H1 (cell line): ENCODE measurements around the gene FRY. TPM values are rescaled to one million over a fixed set of nuclear protein-coding genes. Genes with fewer than 3 reads are reported as not detected.

Source experiments
- CTCF ChIA-PET: fragments of 300-600 bp; sonication (Branson Sonifier 250); formaldehyde crosslinking; loops from one replicate; lab custom pipeline; 2021; ENCODE audit not compliant: partially characterized antibody; lab: Charles Lee
- POLR2A ChIA-PET: fragments of 300-600 bp; sonication (Branson Sonifier 250); formaldehyde crosslinking; loops from one replicate; lab custom pipeline; 2021; ENCODE audit warnings: inconsistent platforms; ENCODE audit not compliant: partially characterized antibody; lab: Charles Lee
- DNase-seq, 2 experiments: peaks; one replicate each; pipeline versions ENCODE4 v3.0.0 to v3.0.0-alpha.2; 2010 to 2022; ENCODE audit warnings: low spot score in 2 of 2, low read depth in 1 of 2, mixed read lengths in 1 of 2
- FAIRE-seq: peaks from 2 replicates; lab custom pipeline; 2011; peaks lifted over from hg19 to GRCh38; lab: Jason Lieb, UNC
- H2AFZ ChIP-seq: 2 replicates; pipeline ENCODE4 v1.8.1; 2012; ENCODE audit warnings: low read length, inconsistent platforms
- H2AK5ac ChIP-seq: 2 replicates; pipeline ENCODE4 v1.6.1; 2013; ENCODE audit warnings: low read depth, low read length
- H2BK120ac ChIP-seq: replicated peaks from 2 replicates; pipeline ENCODE3; 2013; ENCODE audit warnings: low read depth, low read length, inconsistent platforms
- H2BK12ac ChIP-seq: 2 replicates; pipeline ENCODE4 v1.6.1; 2013; ENCODE audit warnings: low read depth, low read length
- H2BK15ac ChIP-seq: 2 replicates; pipeline ENCODE4 v1.6.1; 2013; ENCODE audit warnings: low read length
- H2BK20ac ChIP-seq: 2 replicates; pipeline ENCODE4 v1.6.1; 2013; ENCODE audit warnings: low read length
- H2BK5ac ChIP-seq: 2 replicates; pipeline ENCODE4 v1.6.1; 2013; ENCODE audit warnings: low read depth, low read length
- H3K14ac ChIP-seq: 2 replicates; pipeline ENCODE4 v1.6.1; 2013; ENCODE audit warnings: inconsistent platforms; ENCODE audit not compliant: insufficient read length
- H3K18ac ChIP-seq: 2 replicates; pipeline ENCODE4 v1.6.1; 2013; ENCODE audit warnings: low read length; ENCODE audit errors: extremely low read depth
- H3K23ac ChIP-seq: 2 replicates; pipeline ENCODE4 v1.6.1; 2013; ENCODE audit warnings: inconsistent platforms; ENCODE audit not compliant: insufficient read length
- H3K23me2 ChIP-seq: 2 replicates; pipeline ENCODE4 v1.6.1; 2013; ENCODE audit warnings: low read depth, low read length
- H3K27ac ChIP-seq: 2 replicates; pipeline ENCODE4 v1.6.1; 2011; ENCODE audit warnings: low read depth, low read length, inconsistent platforms
- H3K27me3 ChIP-seq, 4 experiments: replicated peaks in 1 of 4; 1 replicate in 1 of 4; 2 replicates in 3 of 4; pipeline versions ENCODE4 v1.6.1 to v1.8.1; 2011 to 2013; ENCODE audit warnings: low read length in 3 of 4, mild to moderate bottlenecking in 3 of 4, inconsistent platforms in 2 of 4, mixed read lengths in 2 of 4, moderate library complexity in 1 of 4; ENCODE audit not compliant: control insufficient read depth in 3 of 4, insufficient read depth in 3 of 4; ENCODE audit errors: extremely low read depth in 1 of 4
- H3K36me3 ChIP-seq, 4 experiments: 2 replicates each; pipeline versions ENCODE4 v1.6.1 to v1.8.1; 2011 to 2013; ENCODE audit warnings: mild to moderate bottlenecking in 4 of 4, low read length in 3 of 4, moderate library complexity in 2 of 4, control low read depth in 1 of 4, inconsistent platforms in 1 of 4; ENCODE audit not compliant: insufficient read depth in 4 of 4, control insufficient read depth in 2 of 4
- H3K4ac ChIP-seq: replicated peaks from 2 replicates; pipeline ENCODE3; 2013; ENCODE audit warnings: low read length, low read depth, mixed read lengths, inconsistent platforms; ENCODE audit not compliant: insufficient read length
- H3K4me1 ChIP-seq, 4 experiments: replicated peaks in 1 of 4; 1 replicate in 1 of 4; 2 replicates in 3 of 4; pipeline versions ENCODE4 v1.6.1 to v1.8.1; 2011 to 2013; ENCODE audit warnings: low read length in 3 of 4, inconsistent platforms in 2 of 4, mixed read lengths in 1 of 4; ENCODE audit not compliant: insufficient read depth in 4 of 4, control insufficient read depth in 3 of 4
- H3K4me2 ChIP-seq, 2 experiments: 2 replicates each; pipeline versions ENCODE4 v1.6.1 to v1.8.1; 2011 to 2013; ENCODE audit warnings: low read depth in 2 of 2, low read length in 2 of 2, control low read depth in 1 of 2, inconsistent platforms in 1 of 2, mild to moderate bottlenecking in 1 of 2; ENCODE audit not compliant: insufficient read depth in 1 of 2
- H3K4me3 ChIP-seq, 4 experiments: fragments of 200-600, 300-600 bp in 1 of 4; sonication (generic), shearing (Covaris generic), sonication (Bioruptor Twin) in 1 of 4; 2 replicates each; pipeline versions ENCODE4 v1.5.1 to v1.8.1; 2011 to 2016; ENCODE audit warnings: low read length in 4 of 4, low read depth in 3 of 4, control low read depth in 2 of 4, inconsistent platforms in 2 of 4, mild to moderate bottlenecking in 2 of 4, mixed read lengths in 1 of 4, moderate library complexity in 1 of 4; ENCODE audit not compliant: insufficient read depth in 2 of 4; ENCODE audit errors: extremely low read depth in 1 of 4
- H3K56ac ChIP-seq: replicated peaks from 2 replicates; pipeline ENCODE3; 2013; ENCODE audit warnings: low read depth, mild to moderate bottlenecking, mixed read lengths, low read length, inconsistent platforms; ENCODE audit not compliant: insufficient read length
- H3K79me1 ChIP-seq: 2 replicates; pipeline ENCODE4 v1.6.1; 2013; ENCODE audit warnings: low read depth, low read length, control low read depth
- H3K79me2 ChIP-seq, 2 experiments: 2 replicates each; pipeline versions ENCODE4 v1.6.1 to v1.8.1; 2012 to 2013; ENCODE audit warnings: low read length in 2 of 2, mild to moderate bottlenecking in 2 of 2, inconsistent platforms in 1 of 2; ENCODE audit not compliant: insufficient read depth in 2 of 2, control insufficient read depth in 1 of 2
- H3K9ac ChIP-seq, 4 experiments: replicated peaks in 1 of 4; 1 replicate in 1 of 4; 2 replicates in 3 of 4; pipeline versions ENCODE4 v1.6.1 to v1.8.1; 2011 to 2013; ENCODE audit warnings: low read depth in 3 of 4, low read length in 3 of 4, control low read depth in 2 of 4, mild to moderate bottlenecking in 2 of 4, moderate library complexity in 2 of 4, inconsistent platforms in 1 of 4; ENCODE audit errors: extremely low read depth in 1 of 4
- H3K9me3 ChIP-seq, 2 experiments: 2 replicates each; pipeline versions ENCODE4 v1.6.1 to v1.8.1; 2012 to 2013; ENCODE audit warnings: mild to moderate bottlenecking in 2 of 2, moderate library complexity in 2 of 2, control low read depth in 1 of 2, inconsistent platforms in 1 of 2, low read depth in 1 of 2, low read length in 1 of 2, mixed read lengths in 1 of 2; ENCODE audit not compliant: insufficient read depth in 2 of 2
- H4K20me1 ChIP-seq, 2 experiments: replicated peaks in 1 of 2; 2 replicates each; pipeline versions ENCODE3 to v1.8.1; 2011 to 2013; ENCODE audit warnings: inconsistent platforms in 2 of 2, low read length in 2 of 2, mild to moderate bottlenecking in 1 of 2; ENCODE audit not compliant: insufficient read depth in 2 of 2, control insufficient read depth in 1 of 2
- H4K5ac ChIP-seq: 2 replicates; pipeline ENCODE4 v1.6.1; 2013; ENCODE audit warnings: low read length, low read depth, mixed read lengths, inconsistent platforms; ENCODE audit not compliant: insufficient read length
- H4K8ac ChIP-seq: 2 replicates; pipeline ENCODE4 v1.8.0; 2013; ENCODE audit warnings: mild to moderate bottlenecking, moderate library complexity, low read length, inconsistent platforms; ENCODE audit not compliant: insufficient read depth; ENCODE audit errors: extremely low read depth
- H4K91ac ChIP-seq: replicated peaks from 2 replicates; pipeline ENCODE3; 2013; ENCODE audit warnings: low read length, mixed read lengths, inconsistent platforms; ENCODE audit not compliant: insufficient read length
- CREB1 ChIP-seq: IDR thresholded peaks from 2 replicates; pipeline ENCODE4 v1.6.1; 2012; ENCODE audit warnings: inconsistent platforms
- HDAC2 ChIP-seq, 2 experiments: fragments of 300-600 bp in 1 of 2; sonication (generic) in 1 of 2; IDR thresholded peaks; 2 replicates each; pipeline ENCODE4 v1.6.1; 2011 to 2012; ENCODE audit warnings: low read depth in 2 of 2, low read length in 2 of 2, mild to moderate bottlenecking in 2 of 2, moderate library complexity in 2 of 2, borderline replicate concordance in 1 of 2, inconsistent platforms in 1 of 2
- MAFK ChIP-seq: IDR thresholded peaks from 2 replicates; pipeline ENCODE4 v1.6.1; 2012; ENCODE audit warnings: low read depth, mild to moderate bottlenecking, improper control_type of control experiment, low read length
- SP1 ChIP-seq: IDR thresholded peaks from 2 replicates; pipeline ENCODE4 v1.6.1; 2011; ENCODE audit warnings: low read depth, low read length
- WGBS, 2 experiments: shearing (Covaris generic) in 1 of 2; methylation state at CpG; one replicate each; pipeline versions ENCODE4 v1.1.6 to v1.1.7; 2013 to 2015; ENCODE audit warnings: low lambda C conversion rate in 2 of 2, mixed read lengths in 2 of 2, inconsistent platforms in 1 of 2, low coverage in 1 of 2, missing lambda C conversion rate in 1 of 2; ENCODE audit not compliant: insufficient replicate concordance in 2 of 2, insufficient coverage in 1 of 2, insufficient read length in 1 of 2; ENCODE audit errors: extremely low coverage in 1 of 2, missing lambda C conversion rate in 1 of 2; 5-methylcytosine and 5-hydroxymethylcytosine counted together
- polyA plus RNA-seq, 7 experiments: library from polyadenylated mRNA; depleted of rRNA in 3 of 7; stranded (reverse) in 5 of 7; unstranded in 2 of 7; fragments of >200 nt in 5 of 7; fragments of 200-250 nt in 2 of 7; gene quantifications; 1 replicate in 5 of 7; 2 replicates in 1 of 7; 4 replicates in 1 of 7; pipeline versions ENCODE4 v1.2.1 to v1.2.3, GENCODE V29; 2011 to 2013; ENCODE audit warnings: missing spikeins in 2 of 7, mixed read lengths in 2 of 7
- total RNA-seq: library from RNA; stranded (reverse); fragmentation: NEBNext Ultra II Directional; extraction: Animal tissue kit (Norgen Biotek cat#: 25700); gene quantifications from 2 replicates; pipeline ENCODE4 v1.2.1, GENCODE V29; 2021

Gene FRY
- total and polyA plus RNA-seq, 2 of the 8 experiments (the other 6 are each of a cell fraction or from before 2014, with no cell fraction given), result 4.3 to 9.2 TPM

DNA sequence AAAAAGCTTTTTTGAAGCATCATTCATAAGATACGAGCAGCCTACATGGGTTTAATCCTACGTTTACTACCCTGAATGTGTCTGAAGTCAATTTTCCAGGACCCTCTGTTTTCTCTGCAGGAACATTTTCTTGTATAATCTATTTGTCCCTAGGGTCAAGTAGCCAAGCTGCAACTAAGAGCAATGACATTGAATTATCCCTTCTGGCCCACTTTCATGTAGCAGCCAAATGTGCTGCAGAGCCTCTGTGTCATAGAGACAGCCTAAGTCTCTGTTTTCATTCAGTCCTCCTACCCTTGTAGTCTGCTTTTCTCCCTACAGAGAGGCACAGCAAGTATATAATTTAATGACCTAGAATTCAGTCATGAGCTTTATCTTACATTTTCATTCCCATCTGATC, 201.5 kb downstream of the FRY start:
- WGBS, 2 experiments, result 98% methylated on average over 2 of the region's 2 CpGs; no CpG with 5 or more reads in 1 of the 2 experiments
- no peak overlapping the region for H2BK20ac ChIP-seq
- H2BK120ac ChIP-seq, result no peak overlapping the region
- H3K79me1 ChIP-seq, result no peaks in the 10 kb centered on the region
- H3K27ac ChIP-seq, result no peak overlapping the region
- no peaks in the 10 kb centered on the region for H3K9me3 ChIP-seq
- H3K4me2 ChIP-seq, result no peak overlapping the region
- no peak overlapping the region for H4K8ac ChIP-seq
- H3K4me1 ChIP-seq, result no peaks in the 10 kb centered on the region
- FAIRE-seq (no peak), DNase-seq (no peak)
- no peaks in the 10 kb centered on the region for H3K79me2 ChIP-seq
- H2AK5ac ChIP-seq, result no peak overlapping the region
- no peak overlapping the region for H3K4ac ChIP-seq
- CTCF ChIA-PET, result interaction anchor here (3.8 kb wide), 1 partner anchor 13 kb away, joined by 31 read pairs; no protein-coding TSS in a partner anchor
- no peak overlapping the region for H3K4me3 ChIP-seq
- no peaks in the 10 kb centered on the region for H3K23me2 ChIP-seq
- H4K91ac ChIP-seq, result no peak overlapping the region
- no peaks in the 10 kb centered on the region for H4K20me1 ChIP-seq
- H2AFZ ChIP-seq, result no peak overlapping the region
- POLR2A ChIA-PET, result no interaction called here
- no peak overlapping the region for H2BK5ac ChIP-seq
- no peak overlapping the region for H3K14ac ChIP-seq
- H3K27me3 ChIP-seq, result no peaks in the 10 kb centered on the region
- no peak overlapping the region for H3K23ac ChIP-seq
- no peak overlapping the region for H4K5ac ChIP-seq
- no peak overlapping the region for H3K9ac ChIP-seq
- H3K56ac ChIP-seq, result no peak overlapping the region
- no peak overlapping the region for H2BK12ac ChIP-seq
- H2BK15ac ChIP-seq, result no peak overlapping the region
- H3K18ac ChIP-seq, result no peak overlapping the region
- peaks cover 3 to 9% (median 4%) of the 10 kb centered on the region in 4 experiments; a peak in 6 of 8 replicates for H3K36me3 ChIP-seq
- TF ChIP-seq SP1, result no peak
- no peak for TF ChIP-seq HDAC2 (IDR thresholded peaks at IDR 0.05; ENCODE audit: borderline replicate concordance in 1 of 2, low read depth in 2 of 2, low read length in 2 of 2)
- no peak for TF ChIP-seq MAFK
- no peak for TF ChIP-seq CREB1
